MCF 10A (cell line): Measurements from ENCODE around the gene GOLGA6L1. TPM values are rescaled to one million over a fixed set of nuclear protein-coding genes. Genes with fewer than 3 reads are reported as not detected.
"Not testable (repeated sequence)": the region's sequence is repeated elsewhere in the genome, so short reads cannot be mapped to it uniquely, and the experiment has no call there.

Experiments used
- Bru-seq: library from RNA; stranded (reverse); fragments of 400-500 nt; gene quantifications from one replicate; lab custom pipeline; 2021; lab: Mats Ljungman, UMichigan
- BruChase-seq, 2 experiments: library from RNA; stranded (reverse); fragments of 400-500 nt; gene quantifications; one replicate each; lab custom pipeline; 2021; lab: Mats Ljungman, UMichigan
- BruUV-seq: library from RNA; stranded (reverse); fragments of 400-500 nt; replicated peaks from 2 replicates; lab custom pipeline; 2021; lab: Mats Ljungman, UMichigan
- CTCF ChIA-PET: fragments of 300-600 bp; sonication (Branson Sonifier 250); formaldehyde crosslinking; extraction: SDS; loops from one replicate; lab custom pipeline; 2021; ENCODE audit warnings: antibody characterized with exemption, inconsistent platforms; lab: Yijun Ruan, JAX
- POLR2A ChIA-PET: fragments of 300-600, 350-650 bp; sonication (Branson Sonifier 250); formaldehyde crosslinking; extraction: SDS; loops from one replicate; lab custom pipeline; 2020; ENCODE audit warnings: antibody characterized with exemption, inconsistent platforms; lab: Yijun Ruan, JAX
- DNase-seq: peaks from one replicate; pipeline ENCODE4 v3.0.0-alpha.2; 2018; ENCODE audit not compliant: unreplicated experiment
- H3K27ac Mint-ChIP-seq: one replicate; pipeline ENCODE4 v1.8.0; 2022; ENCODE audit warnings: mild to moderate bottlenecking, low read depth, mixed read lengths; ENCODE audit not compliant: unreplicated experiment
- H3K27me3 Mint-ChIP-seq: one replicate; pipeline ENCODE4 v1.8.0; 2022; ENCODE audit warnings: mixed read lengths; ENCODE audit not compliant: insufficient read depth, unreplicated experiment
- H3K36me3 Mint-ChIP-seq: one replicate; pipeline ENCODE4 v1.8.0; 2022; ENCODE audit warnings: mild to moderate bottlenecking, moderate library complexity, mixed read lengths; ENCODE audit not compliant: insufficient read depth, unreplicated experiment
- H3K4me1 Mint-ChIP-seq: one replicate; pipeline ENCODE4 v1.8.0; 2022; ENCODE audit warnings: mixed read lengths; ENCODE audit not compliant: insufficient read depth, unreplicated experiment
- H3K4me3 Mint-ChIP-seq: one replicate; pipeline ENCODE4 v1.8.0; 2022; ENCODE audit warnings: mild to moderate bottlenecking, moderate library complexity, mixed read lengths; ENCODE audit not compliant: unreplicated experiment
- H3K9me3 Mint-ChIP-seq: one replicate; pipeline ENCODE4 v1.8.0; 2022; ENCODE audit warnings: mixed read lengths; ENCODE audit not compliant: unreplicated experiment
- intact Hi-C: fragments of 100-400 bp; cut with micrococcal nuclease; formaldehyde crosslinking; loops from 2 replicates; pipeline ENCODE4 v1.14.1; 2022
- long read RNA-seq: library from polyadenylated mRNA; stranded (forward); transcript quantifications from one replicate; pipeline ENCODE4 v2.0.0, GENCODE V29; 2022
- total RNA-seq: library from RNA; stranded (reverse); gene quantifications from 2 replicates; pipeline ENCODE4 v1.2.3, GENCODE V29; 2022

GOLGA6L1 gene, protein sequence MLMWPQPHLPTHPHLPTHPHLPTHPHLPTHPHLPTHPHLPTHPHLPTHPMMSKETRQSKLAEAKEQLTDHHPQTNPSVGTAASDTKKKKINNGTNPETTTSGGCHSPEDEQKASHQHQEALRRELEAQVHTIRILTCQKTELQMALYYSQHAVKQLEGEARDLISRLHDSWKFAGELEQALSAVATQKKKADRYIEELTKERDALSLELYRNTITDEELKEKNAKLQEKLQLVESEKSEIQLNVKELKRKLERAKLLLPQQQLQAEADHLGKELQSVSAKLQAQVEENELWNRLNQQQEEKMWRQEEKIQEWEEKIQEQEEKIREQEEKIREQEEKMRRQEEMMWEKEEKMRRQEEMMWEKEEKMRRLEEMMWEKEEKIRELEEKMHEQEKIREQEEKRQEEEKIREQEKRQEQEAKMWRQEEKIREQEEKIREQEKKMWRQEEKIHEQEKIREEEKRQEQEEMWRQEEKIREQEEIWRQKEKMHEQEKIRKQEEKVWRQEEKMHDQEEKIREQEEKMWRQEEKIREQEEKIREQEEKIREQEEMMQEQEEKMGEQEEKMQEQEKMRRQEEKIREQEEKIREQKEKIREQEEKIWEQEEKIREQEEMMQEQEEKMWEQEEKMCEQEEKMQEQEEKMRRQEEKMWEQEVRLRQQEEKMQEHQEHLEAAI
- total RNA-seq (not detected in 2 replicates), Bru-seq, nascent RNA (not detected), BruChase-seq, experiment 1, labeled RNA remaining after a 6-hour chase (not detected), BruChase-seq, experiment 2, labeled RNA remaining after a 2-hour chase (not detected)
- long read RNA-seq: 0 reads

DNA sequence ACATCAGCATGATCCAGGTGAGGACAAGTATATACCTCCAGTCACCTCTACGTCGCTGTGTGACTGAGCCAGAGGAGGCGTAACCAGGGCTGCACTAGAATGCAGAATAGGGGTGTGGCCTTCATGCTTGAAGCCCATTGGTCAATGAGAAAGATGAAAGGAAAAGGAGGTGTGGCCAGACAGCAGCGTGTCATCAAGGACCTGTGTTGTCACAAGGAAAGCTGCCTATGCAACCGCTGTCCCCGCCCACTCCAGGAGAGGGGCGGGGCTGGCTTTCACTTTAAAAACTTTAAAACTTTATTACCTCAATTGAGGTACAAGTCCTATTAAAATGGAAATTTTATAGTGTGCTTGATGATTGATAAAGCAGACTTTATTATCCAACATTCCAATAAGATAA, at the start of gene GOLGA6L1:
TSS of gene GOLGA6L1 (minus strand) at position 101 of the 400 bp plus-strand sequence. CDS start at position 10, 91 bp downstream.
- H3K36me3 Mint-ChIP-seq, H3K9me3 Mint-ChIP-seq, CTCF ChIA-PET, intact Hi-C loops, DNase-seq, H3K4me1 Mint-ChIP-seq, POLR2A ChIA-PET, BruUV-seq, H3K27me3 Mint-ChIP-seq, H3K4me3 Mint-ChIP-seq, H3K27ac Mint-ChIP-seq: not testable (repeated sequence)

DNA sequence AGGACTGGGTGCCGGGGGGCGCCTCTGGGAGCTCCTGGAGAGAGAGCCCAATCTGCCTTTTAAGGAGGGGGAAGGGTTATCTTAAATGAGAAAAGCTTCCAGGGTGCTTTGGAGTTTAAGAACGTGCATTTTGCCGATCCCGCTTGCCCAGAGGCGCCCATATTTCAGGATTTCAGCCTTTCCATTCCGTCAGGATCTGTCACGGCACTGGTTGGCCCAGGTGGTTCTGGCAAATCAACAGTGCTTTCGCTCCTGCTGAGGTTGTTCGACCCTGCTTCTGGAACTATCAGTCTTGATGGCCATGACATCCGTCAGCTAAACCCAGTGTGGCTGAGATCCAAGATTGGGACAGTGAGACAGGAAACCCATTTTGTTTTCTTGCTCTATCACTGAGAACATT, 44.6 kb upstream of the GOLGA6L1 start:
- BruUV-seq, POLR2A ChIA-PET, H3K9me3 Mint-ChIP-seq, H3K4me1 Mint-ChIP-seq, H3K27me3 Mint-ChIP-seq, CTCF ChIA-PET, intact Hi-C loops, H3K4me3 Mint-ChIP-seq, H3K27ac Mint-ChIP-seq, DNase-seq, H3K36me3 Mint-ChIP-seq: not testable (repeated sequence)

DNA sequence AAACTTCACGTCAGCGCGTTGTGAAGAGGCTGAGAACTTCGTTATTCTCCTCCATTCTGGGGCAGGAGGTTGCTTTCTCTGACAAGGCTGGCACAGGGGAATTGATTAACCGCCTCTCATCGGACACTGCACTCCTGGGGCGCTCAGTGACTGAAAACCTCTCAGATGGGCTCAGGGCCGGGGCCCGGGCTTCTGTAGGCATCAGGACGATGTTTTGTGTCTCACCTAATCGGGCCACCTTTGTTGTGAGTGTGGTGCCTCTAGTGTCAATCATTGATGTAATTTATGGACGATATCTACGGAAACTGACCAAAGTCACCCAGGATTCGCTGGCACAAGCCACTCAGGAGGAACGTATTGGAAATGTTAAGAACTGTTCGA, 43.9 kb upstream of the GOLGA6L1 start:
- H3K27me3 Mint-ChIP-seq, DNase-seq, H3K4me1 Mint-ChIP-seq, H3K36me3 Mint-ChIP-seq, H3K4me3 Mint-ChIP-seq, H3K9me3 Mint-ChIP-seq, H3K27ac Mint-ChIP-seq, intact Hi-C loops, POLR2A ChIA-PET, CTCF ChIA-PET, BruUV-seq: not testable (repeated sequence)

DNA sequence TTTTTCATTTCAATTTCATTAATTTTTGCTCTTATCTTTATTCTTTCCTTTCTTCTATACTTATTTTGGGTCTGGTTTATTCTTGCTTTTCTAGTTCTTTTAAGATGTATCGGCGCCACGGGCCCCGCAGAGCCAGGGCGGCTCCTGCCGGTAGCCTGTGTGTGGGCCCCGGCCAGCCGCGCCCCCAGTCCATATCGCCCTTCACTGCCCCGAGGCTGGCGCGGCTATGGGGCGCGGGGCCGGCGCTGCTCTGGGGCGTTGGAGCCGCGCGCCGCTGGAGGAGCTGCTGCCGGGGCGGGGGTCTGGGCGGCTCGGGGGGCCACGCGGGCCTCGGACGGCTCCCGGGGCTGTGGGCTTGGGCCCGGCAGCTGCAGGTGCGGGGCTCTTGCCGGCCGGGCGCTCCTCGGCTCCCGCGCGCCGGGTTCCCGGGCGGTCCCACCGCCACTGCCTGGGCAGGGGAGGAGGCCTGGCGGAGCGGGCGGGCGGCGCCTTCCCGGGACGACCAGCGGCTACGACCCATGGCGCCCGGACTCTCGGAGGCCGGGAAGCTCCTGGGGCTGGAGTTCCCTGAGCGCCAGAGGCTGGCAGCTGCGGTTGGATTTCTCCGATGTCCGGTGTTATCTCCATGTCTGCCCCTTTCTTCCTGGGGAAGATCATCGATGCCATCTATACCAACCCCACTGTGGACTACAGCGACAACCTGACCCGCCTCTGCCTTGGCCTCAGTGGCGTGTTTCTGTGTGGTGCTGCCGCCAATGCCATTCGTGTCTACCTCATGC, 43.3 kb upstream of the GOLGA6L1 start:
- H3K36me3 Mint-ChIP-seq, DNase-seq, H3K27ac Mint-ChIP-seq, BruUV-seq, POLR2A ChIA-PET, H3K4me3 Mint-ChIP-seq, intact Hi-C loops, CTCF ChIA-PET, H3K4me1 Mint-ChIP-seq, H3K27me3 Mint-ChIP-seq, H3K9me3 Mint-ChIP-seq: not testable (repeated sequence)

DNA sequence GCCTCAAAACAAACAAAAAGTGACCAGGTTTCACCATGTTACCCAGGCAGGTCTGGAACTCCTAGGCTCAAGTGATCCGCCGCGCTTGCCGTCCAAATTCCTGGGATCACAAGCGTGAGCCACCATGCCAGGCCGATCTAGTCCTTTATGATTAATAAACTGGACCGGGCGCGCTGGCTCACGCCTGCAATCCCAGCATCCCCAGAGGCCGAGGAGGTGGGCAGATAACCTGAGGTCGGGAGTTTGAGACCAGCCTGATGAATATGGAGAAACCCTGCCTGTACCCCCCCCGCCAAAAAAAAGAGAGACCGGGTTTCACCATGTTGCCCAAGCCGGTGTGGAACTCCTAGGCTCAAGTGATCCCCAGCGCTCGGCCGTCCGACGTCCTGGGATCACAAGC, 40.1 kb upstream of the GOLGA6L1 start:
- H3K4me3 Mint-ChIP-seq, H3K36me3 Mint-ChIP-seq, H3K9me3 Mint-ChIP-seq, DNase-seq, H3K4me1 Mint-ChIP-seq, CTCF ChIA-PET, intact Hi-C loops, POLR2A ChIA-PET, BruUV-seq, H3K27me3 Mint-ChIP-seq, H3K27ac Mint-ChIP-seq: not testable (repeated sequence)

DNA sequence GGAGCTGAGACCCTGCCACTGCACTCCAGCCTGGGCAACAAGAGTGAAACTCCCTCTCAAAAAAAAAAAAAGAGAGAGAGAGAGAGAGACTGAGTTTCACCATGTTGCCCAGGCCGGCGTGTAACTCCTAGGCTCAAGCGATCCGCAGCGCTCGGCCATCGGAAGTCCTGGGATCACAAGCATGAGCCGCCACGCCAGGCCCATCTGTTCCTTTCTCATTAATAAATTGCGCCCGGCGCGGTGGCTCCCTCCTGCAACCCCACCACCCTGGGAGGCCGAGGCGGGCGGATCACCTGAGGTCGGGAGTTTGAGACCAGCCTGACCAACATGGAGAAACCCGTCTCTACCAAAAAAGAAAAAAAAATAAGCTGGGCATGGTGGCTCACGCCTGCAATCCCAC, 39.0 kb upstream of the GOLGA6L1 start:
- H3K36me3 Mint-ChIP-seq, POLR2A ChIA-PET, H3K27me3 Mint-ChIP-seq, DNase-seq, intact Hi-C loops, H3K4me3 Mint-ChIP-seq, H3K9me3 Mint-ChIP-seq, CTCF ChIA-PET, BruUV-seq, H3K4me1 Mint-ChIP-seq, H3K27ac Mint-ChIP-seq: not testable (repeated sequence)

DNA sequence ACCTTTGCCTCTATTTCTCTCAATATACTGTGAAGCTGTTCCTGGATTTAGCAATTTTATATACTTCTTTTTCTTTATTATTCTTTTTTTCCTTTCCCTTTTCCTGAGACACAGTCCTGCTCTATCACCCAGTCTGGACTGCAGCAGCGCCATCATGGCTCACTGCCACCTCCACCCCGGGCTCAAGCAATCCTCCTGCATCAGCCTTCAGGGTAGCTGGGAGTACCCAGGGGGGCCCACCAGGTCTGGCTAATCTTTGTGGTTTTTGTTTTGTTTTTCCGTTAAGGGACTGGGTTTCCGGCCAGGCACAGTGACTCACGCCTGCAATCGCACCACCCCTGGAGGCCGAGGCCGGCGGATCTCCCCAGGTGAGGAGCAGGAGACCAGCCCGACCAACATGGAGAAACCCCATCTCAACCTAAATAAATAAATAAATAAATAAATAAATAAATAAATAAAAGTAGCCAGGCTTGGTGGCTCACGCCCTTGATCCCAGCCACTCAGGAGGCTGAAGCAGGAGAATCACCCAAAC, 38.1 kb upstream of the GOLGA6L1 start:
- CTCF ChIA-PET, H3K4me1 Mint-ChIP-seq, POLR2A ChIA-PET, intact Hi-C loops, H3K36me3 Mint-ChIP-seq, H3K27ac Mint-ChIP-seq, H3K27me3 Mint-ChIP-seq, H3K4me3 Mint-ChIP-seq, BruUV-seq, H3K9me3 Mint-ChIP-seq: not testable (repeated sequence)
- DNase-seq: peak; percentile 2

DNA sequence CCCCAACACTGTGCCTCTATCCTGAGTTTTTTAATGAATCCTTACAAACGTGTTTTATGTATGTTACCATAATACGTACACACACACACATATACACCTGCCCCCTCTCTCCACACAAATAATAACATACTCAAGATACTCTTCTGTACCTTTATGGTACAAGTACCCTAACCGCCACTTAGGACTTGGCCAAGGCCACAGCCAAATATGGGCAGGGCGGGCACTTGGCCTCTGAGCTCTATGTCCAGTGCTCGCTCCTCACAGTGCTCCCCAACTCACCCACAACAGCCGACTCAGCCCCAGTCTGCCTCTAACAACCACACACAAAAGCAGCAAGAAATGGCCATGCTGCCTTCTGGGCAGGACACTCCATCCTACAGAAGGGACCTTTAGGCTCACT, 3.8 kb downstream of the GOLGA6L1 start:
- DNase-seq, H3K27me3 Mint-ChIP-seq, H3K9me3 Mint-ChIP-seq, BruUV-seq, CTCF ChIA-PET, H3K36me3 Mint-ChIP-seq, POLR2A ChIA-PET, H3K27ac Mint-ChIP-seq, H3K4me3 Mint-ChIP-seq, H3K4me1 Mint-ChIP-seq, intact Hi-C loops: not testable (repeated sequence)
